ENCODE measurements around the gene CHCHD3. TPM values are rescaled to one million over a fixed set of nuclear protein-coding genes. Genes with fewer than 3 reads are reported as not detected.

The CHCHD3 gene
- total and polyA plus RNA-seq, 2 experiments from 2014 or later = 65.3 to 68.5 TPM

DNA sequence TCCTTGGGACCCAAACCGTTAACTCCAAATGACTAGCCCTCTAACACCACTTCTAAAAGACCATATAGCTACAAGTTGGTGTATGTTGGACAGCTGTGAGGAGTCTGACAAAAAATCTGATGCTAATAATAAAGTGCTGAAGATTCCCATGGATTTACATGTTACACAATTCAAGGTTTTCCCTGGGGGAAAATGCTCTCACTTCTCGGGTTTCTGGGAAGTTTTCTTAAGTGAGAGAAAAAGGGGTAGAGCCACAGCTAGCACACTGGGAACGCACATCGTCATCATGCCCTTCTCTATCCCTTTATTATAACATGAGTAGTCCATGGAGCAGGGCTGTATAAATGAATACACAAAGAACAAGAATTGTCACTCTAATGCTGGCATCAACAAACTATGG is 162.1 kb downstream of the CHCHD3 start:
- TF ChIP-seq CTCF (IDR thresholded peaks at IDR 0.05; ENCODE audit: poor library complexity) = no peak
- TF ChIP-seq EZH2 (IDR thresholded peaks at IDR 0.05; ENCODE audit: borderline replicate concordance) = no peak
- TF ChIP-seq EZH2phosphoT487 (IDR thresholded peaks at IDR 0.05; ENCODE audit: low read depth, severe bottlenecking, unreplicated experiment) = no peak
- WGBS (ENCODE audit: low lambda C conversion rate, missing lambda C conversion rate) = 93% methylated on average over 4 of the region's 4 CpGs
- H3K36me3 ChIP-seq (replicated peaks; ENCODE audit: insufficient read depth, low read depth) = no peaks in the 10 kb centered on the region
- H3K4me1 ChIP-seq (ENCODE audit: insufficient read depth) = no peaks in the 10 kb centered on the region
- no peaks in the 10 kb centered on the region for H3K9me2 ChIP-seq (replicated peaks; ENCODE audit: insufficient read depth)
- H3K4me3 ChIP-seq = no peak overlapping the region
- no peak for DNase-seq (ENCODE audit: low spot score)
- no peaks in the 10 kb centered on the region for H4K20me1 ChIP-seq (ENCODE audit: insufficient read depth, poor library complexity, severe bottlenecking)
- no peak overlapping the region for H3K4me2 ChIP-seq
- H2AFZ ChIP-seq = no peak overlapping the region
- no peaks in the 10 kb centered on the region for H3K9me3 ChIP-seq (ENCODE audit: low read depth)
- no peaks in the 10 kb centered on the region for H3K27me3 ChIP-seq
- no peak overlapping the region for H3K27ac ChIP-seq
- H3K79me2 ChIP-seq = peaks cover 3% of the 10 kb centered on the region

DNA sequence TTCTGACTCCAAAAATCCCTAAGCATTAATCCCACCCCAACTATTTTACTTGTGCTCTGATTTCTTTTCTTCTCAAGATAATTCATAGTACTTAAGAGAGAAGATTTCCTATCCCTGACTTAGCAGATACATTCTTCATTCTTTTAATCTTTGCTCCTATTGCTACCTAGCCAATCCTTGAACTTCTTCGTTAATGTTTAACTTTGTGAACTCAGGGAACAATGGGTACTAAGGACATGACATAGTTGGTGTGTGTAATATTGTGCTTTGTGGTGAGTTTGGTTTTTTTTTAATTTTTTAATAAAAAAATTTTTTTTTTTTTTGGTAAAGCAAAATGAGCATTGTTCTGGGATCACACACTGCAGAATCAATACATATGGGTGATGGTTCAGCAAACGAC is 166.2 kb downstream of the CHCHD3 start:
- Histone ChIP-seq H3K4me3 (no peak overlapping the region), H3K27me3 (no peaks in the 10 kb centered on the region), H3K79me2 (no peaks in the 10 kb centered on the region), H2AFZ (no peak overlapping the region), H4K20me1 (ENCODE audit: insufficient read depth, poor library complexity, severe bottlenecking) (no peaks in the 10 kb centered on the region), H3K9me2 (replicated peaks; ENCODE audit: insufficient read depth) (no peaks in the 10 kb centered on the region), H3K4me2 (no peak overlapping the region), H3K27ac (no peak overlapping the region), H3K36me3 (replicated peaks; ENCODE audit: insufficient read depth, low read depth) (no peaks in the 10 kb centered on the region), H3K4me1 (ENCODE audit: insufficient read depth) (no peaks in the 10 kb centered on the region), H3K9me3 (ENCODE audit: low read depth) (no peaks in the 10 kb centered on the region)
- DNase-seq (ENCODE audit: low spot score) = no peak
- 90% methylated on average over 2 of the region's 2 CpGs for WGBS (ENCODE audit: low lambda C conversion rate, missing lambda C conversion rate)
- TF ChIP-seq EZH2 (IDR thresholded peaks at IDR 0.05; ENCODE audit: borderline replicate concordance) = no peak
- TF ChIP-seq CTCF (IDR thresholded peaks at IDR 0.05; ENCODE audit: poor library complexity) = no peak
- no peak for TF ChIP-seq EZH2phosphoT487 (IDR thresholded peaks at IDR 0.05; ENCODE audit: low read depth, severe bottlenecking, unreplicated experiment)

- H4K20me1 ChIP-seq (ENCODE audit: insufficient read depth, poor library complexity, severe bottlenecking) = no peaks in the 10 kb centered on the region
- H3K27me3 ChIP-seq = no peaks in the 10 kb centered on the region
- no peak overlapping the region for H3K27ac ChIP-seq
- H3K9me3 ChIP-seq (ENCODE audit: low read depth) = no peaks in the 10 kb centered on the region
- whole genome bisulfite sequencing (ENCODE audit: low lambda C conversion rate, missing lambda C conversion rate) = 82% methylated on average over 5 of the region's 5 CpGs
- no peak for TF ChIP-seq EZH2 (IDR thresholded peaks at IDR 0.05; ENCODE audit: borderline replicate concordance)
- no peak for TF ChIP-seq EZH2phosphoT487 (IDR thresholded peaks at IDR 0.05; ENCODE audit: low read depth, severe bottlenecking, unreplicated experiment)
- no peak for TF ChIP-seq CTCF (IDR thresholded peaks at IDR 0.05; ENCODE audit: poor library complexity)
- H3K79me2 ChIP-seq = no peaks in the 10 kb centered on the region
- DNase-seq (ENCODE audit: low spot score) = no peak
- H2AFZ ChIP-seq = no peak overlapping the region
- H3K4me1 ChIP-seq (ENCODE audit: insufficient read depth) = peaks cover 7% of the 10 kb centered on the region
- no peaks in the 10 kb centered on the region for H3K9me2 ChIP-seq (replicated peaks; ENCODE audit: insufficient read depth)
- no peaks in the 10 kb centered on the region for H3K36me3 ChIP-seq (replicated peaks; ENCODE audit: insufficient read depth, low read depth)
- H3K4me3 ChIP-seq = no peak overlapping the region
- no peak overlapping the region for H3K4me2 ChIP-seq
These were observed 171.2 kb downstream of the CHCHD3 start for GRCh38 chr7:132910657-132911056.

Data from hepatocyte (in vitro differentiated cells).